GM18867 (cell line): ENCODE results near the gene LPIN1.
"Not testable (repeated sequence)": the region's sequence is repeated elsewhere in the genome, so short reads cannot be mapped to it uniquely, and the experiment has no call there.

Source experiments
- ATAC-seq: cut with Tn5 transposase; IDR thresholded peaks from one replicate; pipeline ENCODE4 v1.9.1; 2021; ENCODE audit warnings: mild to moderate bottlenecking, moderate library complexity; ENCODE audit not compliant: unreplicated experiment

Gene LPIN1

DNA sequence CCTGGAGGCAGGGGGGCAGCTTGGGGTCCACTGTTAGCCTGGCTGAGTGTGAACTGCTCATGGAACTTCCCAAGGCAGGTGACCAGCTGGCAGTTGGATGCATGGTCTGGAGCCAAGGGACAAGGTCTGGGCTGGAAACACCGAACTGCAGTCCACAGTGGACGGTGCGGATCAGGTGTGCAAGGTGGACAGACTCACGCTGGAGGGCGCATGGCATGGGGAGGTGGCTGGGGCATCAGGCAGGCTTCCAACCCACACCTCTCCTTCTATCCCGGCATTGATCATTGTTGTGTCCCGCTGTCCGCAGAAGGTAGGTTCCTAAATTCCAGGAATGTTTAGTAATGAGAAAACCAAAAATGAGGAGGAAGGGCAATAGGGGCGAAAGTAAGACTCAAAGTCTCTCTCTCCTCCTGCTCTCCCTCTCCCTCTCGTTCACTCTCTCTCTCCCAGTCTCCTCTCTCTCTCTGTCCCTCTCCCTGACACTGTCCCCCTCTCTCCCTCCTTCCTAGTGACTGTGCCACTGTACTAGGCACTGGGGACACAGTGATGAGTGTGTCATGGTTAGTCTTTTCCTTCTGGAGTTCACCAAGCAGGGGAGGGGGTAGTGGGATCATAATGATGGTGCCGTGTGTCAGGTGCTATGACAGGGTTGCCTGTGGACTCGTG lies 30.3 kb upstream of the LPIN1 start:
- ATAC-seq = no peak

- no peak for ATAC-seq
Measured at GRCh38 chr2:11716689-11717321, 29.6 kb upstream of the LPIN1 start.

- ATAC-seq = no peak
Measured at GRCh38 chr2:11717623-11718022, 28.8 kb upstream of the LPIN1 start.

DNA sequence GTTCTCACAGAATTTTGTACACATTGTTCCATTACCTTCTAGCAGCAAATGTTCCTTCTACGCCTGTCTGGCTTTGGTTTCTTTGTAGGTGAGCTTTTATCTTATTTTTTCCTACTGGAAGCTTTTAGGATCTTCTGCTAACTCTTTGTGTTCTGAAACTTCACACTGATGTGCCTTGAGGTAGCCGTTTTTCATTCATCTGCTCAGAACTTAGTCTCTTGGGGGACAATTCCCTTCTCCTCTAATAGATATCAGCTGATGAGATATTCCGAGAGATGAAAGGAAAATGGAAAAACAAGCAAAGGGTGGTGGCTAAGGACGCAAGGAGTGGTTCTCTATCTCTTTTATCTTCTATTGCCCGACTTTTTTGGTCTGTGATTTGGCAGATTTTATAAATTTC lies 27.8 kb upstream of the LPIN1 start:
- no peak for ATAC-seq

DNA sequence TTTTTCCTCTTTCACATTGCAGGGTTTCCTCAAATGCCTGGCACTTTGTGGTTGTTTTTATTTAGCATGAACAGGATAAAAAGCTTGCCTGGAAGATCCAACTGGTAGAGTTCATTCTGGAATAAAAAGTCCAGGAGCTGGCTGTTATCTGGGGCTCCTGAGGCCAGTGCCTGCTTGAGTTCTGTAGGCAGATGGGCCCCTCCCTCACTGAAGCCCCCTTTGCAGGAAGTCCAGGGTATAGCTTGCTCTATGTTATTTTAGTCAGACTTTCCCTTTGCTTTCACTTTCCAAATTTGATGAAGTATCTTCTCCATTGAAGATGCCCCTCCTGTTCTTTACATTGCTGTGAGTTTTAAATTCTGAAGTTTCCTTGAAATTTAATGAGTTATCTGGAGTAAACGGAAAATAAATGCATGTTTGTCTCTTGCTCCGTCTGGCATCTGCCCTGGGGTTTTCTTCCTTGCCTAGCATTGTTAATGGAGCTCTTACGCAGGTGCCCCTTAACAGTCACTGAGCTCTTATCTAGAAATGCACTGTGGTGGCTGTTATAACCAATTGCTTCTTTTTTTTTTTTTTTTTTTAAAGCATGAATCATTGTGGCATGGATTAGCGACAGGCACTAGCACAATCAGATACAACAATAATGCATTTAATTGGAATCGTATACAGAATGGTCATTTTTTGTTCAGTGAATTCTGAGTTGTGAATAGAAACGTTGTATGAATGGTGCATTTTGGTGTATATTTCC lies 27.0 kb upstream of the LPIN1 start:
- no peak for ATAC-seq

- ATAC-seq = no peak
Measured at GRCh38 chr2:11720752-11721151, 25.7 kb upstream of the LPIN1 start.

- ATAC-seq = no peak
Measured at GRCh38 chr2:11722292-11723060, 24.0 kb upstream of the LPIN1 start.

GRCh38 chr2:11723061-11723371 lies 23.4 kb upstream of the LPIN1 start:
- ATAC-seq = no peak

- no peak for ATAC-seq
Measured at GRCh38 chr2:11724151-11724550, 22.3 kb upstream of the LPIN1 start.

DNA sequence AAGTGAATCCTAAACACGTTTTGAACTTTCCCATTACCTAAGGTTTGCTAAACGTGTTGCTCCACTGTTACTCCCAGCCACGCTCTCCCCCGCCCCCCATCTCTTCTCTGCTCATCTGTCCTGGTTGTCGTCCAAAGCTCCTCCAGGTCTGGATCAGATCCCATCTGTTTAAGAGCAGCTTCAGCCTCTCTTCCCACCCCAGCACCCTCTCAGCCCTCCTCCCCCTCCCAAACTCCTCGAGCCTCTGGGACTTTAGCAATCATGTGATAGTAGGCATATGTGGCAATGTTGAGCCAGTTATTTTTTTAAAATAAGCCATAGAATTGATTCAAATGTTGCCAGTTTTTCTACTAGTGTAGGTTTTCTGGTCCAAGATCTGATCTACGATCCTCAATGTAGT lies 20.0 kb upstream of the LPIN1 start:
- ATAC-seq = no peak

DNA sequence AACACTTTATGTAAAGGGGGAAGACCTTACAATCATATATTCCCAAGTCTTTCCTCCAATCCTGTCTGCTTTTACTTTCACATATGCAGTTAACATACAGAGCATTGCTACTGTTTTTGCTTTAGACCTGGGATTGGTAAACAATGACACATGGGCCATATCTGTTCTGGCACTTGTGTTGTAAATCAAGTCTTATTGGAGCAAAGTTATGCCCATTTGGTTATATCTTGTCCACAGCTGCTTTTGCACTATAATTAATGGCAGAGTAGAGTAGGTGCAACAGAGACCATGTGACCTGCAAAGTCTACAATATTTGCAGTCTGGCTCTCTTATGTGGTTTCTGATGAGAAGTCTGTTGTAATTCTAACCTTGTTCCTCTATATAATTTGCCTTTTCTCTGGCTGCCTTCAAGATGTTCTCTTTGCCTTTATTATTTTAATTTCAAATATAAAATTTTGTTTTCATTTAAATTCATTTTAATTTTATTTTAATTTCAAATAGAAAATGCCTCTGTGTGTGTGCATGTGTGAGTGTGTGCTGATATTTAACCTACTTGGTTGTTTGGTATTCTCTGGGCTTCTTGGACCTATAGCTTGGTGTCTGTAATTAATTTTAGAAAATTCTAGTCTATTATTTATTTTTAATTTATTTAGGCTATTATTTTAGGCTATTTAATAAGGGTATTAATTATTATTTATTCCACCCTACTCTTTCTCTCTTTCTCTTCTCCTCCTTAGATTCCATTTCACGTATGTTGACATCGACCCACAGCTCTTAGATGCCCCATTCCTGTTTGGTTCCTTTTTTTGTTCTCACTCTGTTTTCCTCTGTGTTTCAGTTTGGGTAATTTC lies 16.8 kb upstream of the LPIN1 start:
- ATAC-seq = no peak

GRCh38 chr2:11731214-11731984 lies 15.0 kb upstream of the LPIN1 start:
- not testable (repeated sequence) for ATAC-seq

DNA sequence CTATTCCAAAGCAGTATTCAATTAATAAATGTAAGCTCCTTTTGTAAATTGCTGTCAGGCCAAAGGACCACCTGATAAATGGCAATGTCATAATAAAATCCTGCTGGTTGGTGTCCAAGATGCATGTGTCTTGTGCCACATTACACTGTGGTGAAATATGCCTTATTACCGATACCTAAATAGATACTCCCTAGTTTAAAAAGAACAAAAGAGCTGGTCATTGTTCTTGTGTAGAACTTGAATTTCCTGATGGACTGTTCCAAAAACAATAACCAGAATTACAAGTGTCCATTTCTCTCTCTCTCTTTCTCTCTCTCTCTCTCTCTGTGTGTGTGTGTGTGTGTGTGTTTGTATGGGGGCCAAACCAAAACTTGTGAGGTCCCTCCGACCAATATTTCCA lies 13.8 kb upstream of the LPIN1 start:
- no peak for ATAC-seq

- not testable (repeated sequence) for ATAC-seq
Measured at GRCh38 chr2:11737852-11738251, 8.6 kb upstream of the LPIN1 start.

GRCh38 chr2:11738589-11739436 lies 7.6 kb upstream of the LPIN1 start:
- ATAC-seq = peak; percentile 74

GRCh38 chr2:11740723-11741122 lies 5.7 kb upstream of the LPIN1 start:
- ATAC-seq = no peak

DNA sequence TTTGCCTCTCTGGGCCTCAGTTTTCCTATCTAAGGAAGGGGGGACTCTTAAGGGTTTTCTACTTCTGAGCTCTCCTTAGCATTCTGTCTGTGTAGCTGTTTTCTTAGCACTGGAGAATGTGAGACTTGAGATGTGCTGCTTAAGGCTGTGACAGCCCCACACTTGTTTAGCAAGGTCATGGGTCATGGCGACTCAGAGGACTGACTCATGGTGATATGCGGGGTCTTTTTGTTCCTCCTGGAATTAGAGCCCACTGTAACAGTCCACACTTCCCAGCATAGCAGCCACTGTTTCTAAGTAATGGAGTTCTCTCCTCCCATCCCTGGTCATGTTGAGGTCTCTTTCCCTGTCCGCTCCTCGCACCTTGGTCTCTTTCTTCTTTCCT lies 4.1 kb upstream of the LPIN1 start:
- no peak for ATAC-seq

DNA sequence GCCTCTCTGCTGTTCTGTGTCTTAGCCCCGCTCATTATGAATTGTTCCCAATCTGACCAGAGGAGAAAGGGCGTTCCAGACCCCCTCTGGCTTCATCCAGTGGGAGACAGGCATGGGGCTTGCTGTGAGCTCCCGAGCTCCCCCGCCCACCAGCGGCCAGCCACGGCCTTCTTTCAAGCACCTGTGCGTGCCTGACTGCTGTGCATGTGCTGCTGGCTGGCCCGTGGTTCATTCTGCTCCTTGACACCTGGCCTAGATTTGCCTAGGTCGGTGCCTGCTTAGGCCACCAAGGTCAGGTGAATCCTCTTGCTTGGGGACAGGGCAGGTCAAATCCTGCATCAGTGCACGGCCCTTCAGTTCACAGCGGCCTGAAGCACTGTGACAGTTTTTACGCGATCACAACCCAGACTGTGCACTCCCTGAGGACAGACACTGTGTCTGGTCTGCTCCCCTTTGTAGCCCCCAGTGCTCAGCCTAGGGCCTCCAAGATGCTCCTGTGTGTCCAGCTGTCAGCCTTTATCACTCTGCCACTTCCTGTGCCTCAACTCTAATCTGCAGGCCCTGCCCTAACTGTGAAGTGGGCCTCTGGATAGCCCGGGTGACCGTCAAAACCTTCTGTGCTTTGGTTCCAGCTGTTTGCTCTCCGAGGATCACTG lies 3.6 kb upstream of the LPIN1 start:
- no peak for ATAC-seq

GRCh38 chr2:11743366-11743765 lies 3.1 kb upstream of the LPIN1 start:
- ATAC-seq = no peak
